Tibial nerve (tissue), 4 donors: ENCODE results near the gene SLC25A11.

Experiments
- EP300 ChIP-seq, 2 donors: sonication (generic); formaldehyde crosslinking; IDR thresholded peaks; one replicate each; pipeline ENCODE4 v1.6.1; 2017; ENCODE audit warnings: antibody characterized with exemption in 2 of 2, mild to moderate bottlenecking in 1 of 2
- POLR2A ChIP-seq, 2 donors: fragments of 450-650 bp; IDR thresholded peaks; one replicate each; pipeline ENCODE4 v1.6.1; 2017; ENCODE audit warnings: antibody characterized with exemption in 2 of 2, mild to moderate bottlenecking in 2 of 2, moderate library complexity in 2 of 2
- TF ChIP-seq, protein P1 (sequence below), 5 experiments: fragments of 200-600 bp in 3 of 5; fragments of 450-650 bp in 2 of 5; sonication (generic) in 3 of 5; IDR thresholded peaks; one replicate each; pipeline ENCODE4 v1.5.1; 2016 to 2019; ENCODE audit warnings: antibody characterized with exemption in 5 of 5, mild to moderate bottlenecking in 3 of 5, moderate library complexity in 2 of 5

DNA sequence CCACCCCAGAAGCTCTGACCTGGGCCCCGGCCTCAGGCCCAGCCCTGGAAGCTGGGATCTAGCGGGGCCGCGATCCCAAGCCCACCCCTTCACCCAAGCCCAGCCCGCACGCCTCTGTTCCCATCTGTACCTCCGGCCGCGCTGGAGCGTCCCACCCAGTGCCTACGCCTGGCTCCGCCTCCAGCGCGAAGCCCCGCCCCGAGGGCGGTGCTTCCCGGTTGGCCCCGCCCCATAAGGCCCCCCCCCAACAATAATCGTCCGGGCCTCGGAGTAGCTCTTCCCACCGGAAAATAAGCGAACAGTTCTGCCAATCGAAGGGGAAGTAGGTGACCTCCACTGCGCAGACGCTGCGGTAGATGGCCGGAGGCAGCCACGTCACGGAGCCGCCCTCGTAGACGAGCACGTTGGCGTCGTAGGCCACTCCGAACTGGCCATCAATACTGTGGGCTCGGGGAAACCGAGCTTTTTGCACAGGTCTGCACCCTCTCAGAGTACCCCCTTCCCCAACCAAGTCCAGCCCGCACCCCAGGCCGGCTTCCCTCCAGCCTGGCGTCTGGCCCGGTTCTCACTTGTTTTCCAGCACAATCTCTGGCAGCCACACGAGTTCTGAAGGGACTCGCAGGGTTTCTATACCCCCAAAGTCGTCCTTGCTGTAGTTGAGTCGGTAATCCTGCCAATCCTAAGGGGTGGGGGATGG lies 38.0 kb downstream of the SLC25A11 start:
- TF ChIP-seq, protein P1, sequence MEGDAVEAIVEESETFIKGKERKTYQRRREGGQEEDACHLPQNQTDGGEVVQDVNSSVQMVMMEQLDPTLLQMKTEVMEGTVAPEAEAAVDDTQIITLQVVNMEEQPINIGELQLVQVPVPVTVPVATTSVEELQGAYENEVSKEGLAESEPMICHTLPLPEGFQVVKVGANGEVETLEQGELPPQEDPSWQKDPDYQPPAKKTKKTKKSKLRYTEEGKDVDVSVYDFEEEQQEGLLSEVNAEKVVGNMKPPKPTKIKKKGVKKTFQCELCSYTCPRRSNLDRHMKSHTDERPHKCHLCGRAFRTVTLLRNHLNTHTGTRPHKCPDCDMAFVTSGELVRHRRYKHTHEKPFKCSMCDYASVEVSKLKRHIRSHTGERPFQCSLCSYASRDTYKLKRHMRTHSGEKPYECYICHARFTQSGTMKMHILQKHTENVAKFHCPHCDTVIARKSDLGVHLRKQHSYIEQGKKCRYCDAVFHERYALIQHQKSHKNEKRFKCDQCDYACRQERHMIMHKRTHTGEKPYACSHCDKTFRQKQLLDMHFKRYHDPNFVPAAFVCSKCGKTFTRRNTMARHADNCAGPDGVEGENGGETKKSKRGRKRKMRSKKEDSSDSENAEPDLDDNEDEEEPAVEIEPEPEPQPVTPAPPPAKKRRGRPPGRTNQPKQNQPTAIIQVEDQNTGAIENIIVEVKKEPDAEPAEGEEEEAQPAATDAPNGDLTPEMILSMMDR (IDR thresholded peaks at IDR 0.05) = no peak
- peak in 1 of 2 donors; percentile 43 for TF ChIP-seq EP300 (IDR thresholded peaks at IDR 0.05)
- TF ChIP-seq POLR2A (IDR thresholded peaks at IDR 0.05) = peak in 1 of 2 donors; percentile 48
